Right lobe of liver (tissue), 6 donors: Measurements from ENCODE around the gene IBA57. TPM values are rescaled to one million over a fixed set of nuclear protein-coding genes. Genes with fewer than 3 reads are reported as not detected.
A peak's percentile ranks its signal among the peaks of the same experiment; 100 is the strongest.

Source experiments
- ATAC-seq, 4 donors: fragments of 200-7000 bp; cut with Tn5 transposase; one replicate each; pipeline ENCODE4 v1.9.1; 2020; ENCODE audit warnings: mild to moderate bottlenecking in 4 of 4, moderate library complexity in 4 of 4
- DNase-seq, 3 donors: peaks; one replicate each; pipeline ENCODE4 v3.0.0-alpha.2; 2020
- H3K27ac ChIP-seq, 3 donors: fragments of 200-600 bp; one replicate each; pipeline ENCODE4 v1.8.0; 2022
- H3K27me3 ChIP-seq, 2 donors: fragments of 200-600 bp; one replicate each; pipeline ENCODE4 v1.8.0; 2022
- H3K36me3 ChIP-seq, 4 donors: fragments of 200-600 bp; sonication (generic) in 1 of 4; one replicate each; pipeline versions ENCODE4 v1.5.1 to v1.8.0; 2017 to 2022; ENCODE audit warnings: control low read depth in 1 of 4
- H3K4me1 ChIP-seq, 4 donors: fragments of 200-600 bp; sonication (generic) in 1 of 4; one replicate each; pipeline versions ENCODE4 v1.5.1 to v1.8.0; 2017 to 2022; ENCODE audit warnings: control low read depth in 1 of 4
- H3K4me3 ChIP-seq, 3 donors: fragments of 200-600 bp; one replicate each; pipeline ENCODE4 v1.8.0; 2022
- H3K9me3 ChIP-seq, 4 donors: fragments of 200-600 bp; sonication (generic) in 1 of 4; one replicate each; pipeline versions ENCODE4 v1.5.1 to v1.8.0; 2017 to 2022; ENCODE audit warnings: control low read depth in 1 of 4
- CTCF ChIP-seq, 4 donors: fragments of 200-600 bp in 3 of 4; fragments of 450-650 bp in 1 of 4; IDR thresholded peaks; one replicate each; pipeline versions ENCODE4 v1.5.1 to v1.8.0; 2016 to 2022; ENCODE audit warnings: antibody characterized with exemption in 4 of 4, mild to moderate bottlenecking in 2 of 4
- POLR2A ChIP-seq: fragments of 450-650 bp; IDR thresholded peaks from one replicate; pipeline ENCODE4 v1.6.1; 2017; ENCODE audit warnings: antibody characterized with exemption, mild to moderate bottlenecking
- WGBS: methylation state at CpG from one replicate; pipeline ENCODE4 v1.1.6; 2018; ENCODE audit warnings: low coverage, low lambda C conversion rate; ENCODE audit not compliant: insufficient coverage; ENCODE audit errors: missing lambda C conversion rate; 5-methylcytosine and 5-hydroxymethylcytosine counted together
- intact Hi-C, 2 donors: fragments of 100-400 bp; cut with DNase I; formaldehyde crosslinking; loops; one replicate each; pipeline versions ENCODE4 v1.11.2 to v1.14.1; 2022
- total RNA-seq, 6 experiments: library from RNA; depleted of rRNA in 2 of 6; stranded (reverse); fragments of >200 nt in 2 of 6; fragmentation: NEBNext Ultra II Directional in 3 of 6; extraction: Animal tissue kit (Norgen Biotek cat#: 25700) in 3 of 6; gene quantifications; one replicate each; pipeline versions ENCODE4 v1.1.0 to v1.2.4, GENCODE V29; 2016 to 2023
- donor health status: DM: no; HTN: yes; CAD: no.
- donor health status: DM: no; HTN: no; CAD: no.
- donor health status: DM: no; HTN: no; CAD: no.
- donor health status: DM: no; HTN: yes; CAD: no.
- donor health status: DM: no; HTN: yes; CAD: no.

The IBA57 gene
- total RNA-seq, 6 experiments from 2014 or later, result 5.1 to 8.0 (median 6.1) TPM

GRCh38 chr1:228131766-228132165, 33.8 kb upstream of the IBA57 start:
- Histone ChIP-seq H3K36me3 (no peaks in the 10 kb centered on the region), H3K27ac (no peak overlapping the region), H3K27me3 (no peaks in the 10 kb centered on the region), H3K9me3 (no peaks in the 10 kb centered on the region), H3K4me3 (no peak overlapping the region), H3K4me1 (no peaks in the 10 kb centered on the region)
- intact Hi-C loops, result no loop called here
- DNase-seq, result no peak
- no peak for TF ChIP-seq CTCF (IDR thresholded peaks at IDR 0.05)
- TF ChIP-seq POLR2A, result no peak
- no peak for ATAC-seq
- WGBS, result 80% methylated on average over 2 of the region's 2 CpGs

GRCh38 chr1:228134591-228134990, 31.0 kb upstream of the IBA57 start:
- H3K4me3 ChIP-seq, result no peak overlapping the region
- intact Hi-C loops, result no loop called here

DNA sequence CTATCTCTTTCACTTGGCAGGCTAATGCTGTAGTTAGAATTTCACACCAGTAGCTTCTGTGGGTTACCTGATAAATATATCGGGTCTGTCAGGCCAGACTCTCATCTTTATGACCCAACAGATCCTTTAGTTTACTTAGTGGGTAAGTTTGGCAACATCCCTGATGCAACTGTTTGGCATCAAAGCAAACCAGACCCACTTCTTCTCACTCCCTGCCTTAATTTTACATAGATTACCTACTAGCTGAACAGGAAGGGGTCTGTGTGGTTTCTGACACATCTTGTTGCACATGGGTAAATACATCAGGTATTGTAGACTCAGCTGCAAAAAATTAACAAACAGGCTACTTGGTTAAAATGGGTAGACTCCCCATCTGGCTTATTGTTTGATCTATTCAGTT, 28.7 kb upstream of the IBA57 start:
- 21% methylated on average over 1 of the region's 1 CpG for WGBS
- ATAC-seq (no peak), DNase-seq (no peak)
- TF ChIP-seq CTCF (IDR thresholded peaks at IDR 0.05) (no peak), POLR2A (no peak)
- Histone ChIP-seq H3K27ac (no peak overlapping the region), H3K4me3 (no peak overlapping the region), H3K9me3 (no peaks in the 10 kb centered on the region), H3K36me3 (no peaks in the 10 kb centered on the region), H3K27me3 (no peaks in the 10 kb centered on the region), H3K4me1 (peaks cover 0 to 11% (median 7%) of the 10 kb centered on the region in 4 donors)
- intact Hi-C loops, result no loop called here

More at GRCh38 chr1:228134591-228134990, 31.0 kb upstream of the IBA57 start:
- 74% methylated on average over 11 of the region's 12 CpGs for WGBS
- Histone ChIP-seq H3K36me3 (no peaks in the 10 kb centered on the region), H3K27ac (no peak overlapping the region), H3K9me3 (no peaks in the 10 kb centered on the region), H3K4me1 (no peaks in the 10 kb centered on the region), H3K27me3 (no peaks in the 10 kb centered on the region)
- TF ChIP-seq POLR2A, result no peak
- TF ChIP-seq CTCF (IDR thresholded peaks at IDR 0.05), result no peak
- no peak for ATAC-seq
- no peak for DNase-seq

DNA sequence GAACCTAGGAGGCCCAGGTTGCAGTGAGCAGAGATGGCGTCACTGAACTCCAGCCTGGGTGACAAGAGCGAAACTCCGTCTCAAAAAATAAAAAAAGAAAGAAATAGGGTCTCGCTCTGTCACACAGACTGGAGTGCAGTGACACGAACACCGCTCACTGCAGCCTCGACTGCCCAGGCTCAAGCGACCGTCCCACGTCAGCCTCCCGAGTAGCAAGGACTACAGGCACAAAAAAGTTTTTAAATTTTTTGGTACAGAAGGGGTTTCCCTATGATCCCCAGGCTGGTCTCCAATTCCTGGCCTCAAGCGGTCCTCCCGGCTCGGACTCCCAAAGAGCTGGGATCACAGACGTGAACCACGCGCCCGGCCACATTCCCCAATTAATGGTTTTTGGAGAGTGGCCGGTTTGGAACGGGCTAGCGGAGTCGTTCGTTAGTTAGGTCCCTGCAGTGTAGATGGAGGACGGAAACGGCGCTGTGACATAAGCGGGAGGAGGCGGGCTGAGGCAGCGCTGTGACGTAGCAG, 26.1 kb upstream of the IBA57 start:
- ATAC-seq, result no peak
- Histone ChIP-seq H3K36me3 (no peaks in the 10 kb centered on the region), H3K4me1 (peaks cover 0 to 21% (median 15%) of the 10 kb centered on the region in 4 donors), H3K27ac (peak overlapping the region; percentile 93 to 99 (median 98)), H3K4me3 (peak overlapping the region; percentile 49 to 95 (median 92)), H3K27me3 (no peaks in the 10 kb centered on the region), H3K9me3 (no peaks in the 10 kb centered on the region)
- 26% methylated on average over 24 of the region's 30 CpGs for whole genome bisulfite sequencing
- no peak for DNase-seq
- TF ChIP-seq CTCF (IDR thresholded peaks at IDR 0.05), result no peak
- TF ChIP-seq POLR2A, result no peak
- intact Hi-C loops, result no loop called here
